ENCODE results near the gene FRAT1. TPM values are rescaled to one million over a fixed set of nuclear protein-coding genes. Genes with fewer than 3 reads are reported as not detected.

Gene FRAT1
- total and polyA plus RNA-seq, 2 of the 13 experiments (the other 11 are each of a cell fraction or from before 2014, with no cell fraction given) = 1.7 to 2.3 TPM

- TF ChIP-seq ARID3A (IDR thresholded peaks at IDR 0.05; ENCODE audit: low read depth, low read length) = peak; percentile 12; the same call in 1 of the 2 replicates
- no peak for TF ChIP-seq TFAP4 (IDR thresholded peaks at IDR 0.05; ENCODE audit: borderline replicate concordance, low read depth)
- no peak for TF ChIP-seq PRDM15 (CRISPR knock-in tag; IDR thresholded peaks at IDR 0.05)
- 0 out of 2 replicates have a peak, but pooled peaks have one; percentile 54 for TF ChIP-seq ZNF644 (CRISPR knock-in tag; IDR thresholded peaks at IDR 0.05; ENCODE audit: low read depth)
- no peak for TF ChIP-seq ZNF407 (CRISPR knock-in tag; IDR thresholded peaks at IDR 0.05; ENCODE audit: not compliant biosample characterization)
- TF ChIP-seq ZBTB20 (CRISPR knock-in tag; IDR thresholded peaks at IDR 0.05; ENCODE audit: borderline replicate concordance, low read depth) = no peak
- TF ChIP-seq PREB (CRISPR knock-in tag; IDR thresholded peaks at IDR 0.05) = no peak
- no peak for TF ChIP-seq ZBTB2 (CRISPR knock-in tag; IDR thresholded peaks at IDR 0.05; ENCODE audit: low read depth)
- no peak for TF ChIP-seq WIZ (CRISPR knock-in tag; IDR thresholded peaks at IDR 0.05)
- no peak for TF ChIP-seq MTA3 (CRISPR knock-in tag; IDR thresholded peaks at IDR 0.05)
These were observed 39.8 kb upstream of the FRAT1 start (continued) for GRCh38 chr10:97279121-97279815.

Data from HepG2 (cell line).